Stimulated activated CD8-positive, alpha-beta memory T cell treated with anti-CD3 and anti-CD28 coated beads, Interleukin-7, amount 100 ng/mL, for 1 hour (primary cell): ENCODE data around the gene FAM209A.
"Not testable (repeated sequence)": the region's sequence is repeated elsewhere in the genome, so short reads cannot be mapped to it uniquely, and the experiment has no call there.

Experiments used
- DNase-seq, 2 donors: peaks; one replicate each; pipeline ENCODE4 v3.0.0-alpha.2; 2020; ENCODE audit warnings: low read depth in 2 of 2

FAM209A gene

GRCh38 chr20:56524444-56524843, at the start of gene FAM209A:
FAM209A (plus strand) TSS chr20:56524744; CDS start chr20:56524809, 65 bp downstream.
- DNase-seq = not testable (repeated sequence)

GRCh38 chr20:56483970-56484369, 40.6 kb upstream of the FAM209A start:
- DNase-seq = no peak

GRCh38 chr20:56487216-56487615, 37.3 kb upstream of the FAM209A start:
- no peak for DNase-seq

GRCh38 chr20:56488566-56488965, 36.0 kb upstream of the FAM209A start:
- DNase-seq = no peak

- no peak for DNase-seq
Observed at GRCh38 chr20:56501116-56501515, 23.4 kb upstream of the FAM209A start.

DNA sequence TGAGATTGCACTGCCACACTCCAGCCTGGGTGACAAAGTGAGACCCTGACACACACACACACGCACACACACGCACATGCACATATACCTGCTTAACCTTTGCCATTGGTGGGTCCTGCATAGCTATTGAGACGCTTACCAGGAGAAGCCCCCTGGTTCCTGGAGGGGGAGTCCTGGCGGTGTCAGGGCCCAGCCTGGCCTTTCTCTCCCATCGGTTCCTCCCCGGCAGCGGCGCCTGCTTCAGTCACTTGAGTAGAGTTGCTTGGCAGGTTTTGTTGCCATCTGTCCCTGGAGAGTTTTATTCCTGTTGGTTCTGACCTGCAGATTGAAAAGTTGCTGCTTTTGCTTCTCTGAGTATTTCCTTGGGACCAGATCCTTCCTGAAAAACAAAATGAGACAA, 20.6 kb upstream of the FAM209A start:
- no peak for DNase-seq

DNA sequence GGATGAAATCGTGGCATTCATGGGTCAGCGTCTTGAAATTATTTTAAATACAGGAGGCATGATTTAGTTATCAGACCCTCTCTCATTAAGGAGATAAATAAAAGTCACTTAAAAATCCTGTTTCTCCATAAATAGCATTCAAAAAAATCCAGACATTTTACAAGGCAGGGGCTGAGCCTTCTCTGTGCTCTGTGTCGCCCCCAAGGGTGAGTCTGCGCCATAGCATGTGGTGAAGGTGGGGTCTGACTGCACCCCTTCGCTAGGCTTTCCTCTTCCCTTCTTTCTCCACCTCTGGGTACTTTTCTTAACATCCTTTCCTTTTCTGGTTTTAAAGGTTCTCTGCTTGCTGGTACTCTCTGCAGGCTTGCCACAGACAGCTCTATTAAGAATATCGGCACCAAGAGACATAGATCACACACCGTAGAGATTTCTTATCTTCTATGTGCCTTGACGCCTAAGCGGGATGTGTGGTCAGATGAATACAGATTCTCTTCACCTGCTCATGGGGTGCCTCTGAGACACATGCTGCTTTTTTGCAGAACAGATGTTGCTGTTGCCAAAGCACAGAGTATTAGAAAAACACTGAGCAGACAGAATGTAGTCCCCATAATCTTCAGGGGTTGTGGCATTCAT, 20.1 kb upstream of the FAM209A start:
- peak in 1 of 2 donors; percentile 5 for DNase-seq

DNA sequence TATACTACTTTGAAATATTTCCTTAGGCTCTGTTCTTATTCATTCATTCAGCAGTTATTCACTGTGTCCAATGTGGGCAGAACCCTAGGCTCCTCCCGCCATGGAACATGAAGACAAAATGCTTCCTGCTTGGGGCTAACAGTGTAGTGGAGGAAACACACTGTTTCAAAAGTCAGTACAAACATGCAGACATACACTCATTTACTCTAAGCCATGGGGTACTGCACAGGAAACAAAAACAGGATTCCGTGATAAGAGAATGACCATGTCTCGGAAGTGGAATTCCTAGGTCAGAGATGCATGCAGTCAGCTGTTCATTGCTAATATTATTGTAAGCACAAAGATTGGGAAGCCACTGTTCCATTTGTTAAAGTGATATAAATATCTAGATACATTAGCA, 18.4 kb upstream of the FAM209A start:
- DNase-seq = no peak

DNA sequence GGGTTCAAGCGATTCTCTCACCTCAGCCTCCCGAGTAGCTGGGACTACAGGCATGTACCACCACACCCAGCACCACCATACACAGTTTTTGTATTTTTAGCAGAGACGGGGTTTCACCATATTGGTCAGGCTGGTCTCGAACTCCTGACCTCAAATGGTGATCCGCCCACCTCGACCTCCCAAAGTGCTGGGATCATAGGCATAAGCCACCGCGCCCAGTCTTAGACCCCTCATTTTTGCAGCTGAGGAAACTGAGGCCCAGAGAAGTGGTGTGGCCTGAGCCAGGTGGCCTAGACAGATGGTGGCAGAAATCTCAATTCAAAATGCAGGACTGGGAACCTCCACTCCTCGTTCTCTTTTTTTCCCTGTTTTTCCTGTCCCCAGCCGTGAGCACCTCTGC, 12.6 kb upstream of the FAM209A start:
- no peak for DNase-seq

DNA sequence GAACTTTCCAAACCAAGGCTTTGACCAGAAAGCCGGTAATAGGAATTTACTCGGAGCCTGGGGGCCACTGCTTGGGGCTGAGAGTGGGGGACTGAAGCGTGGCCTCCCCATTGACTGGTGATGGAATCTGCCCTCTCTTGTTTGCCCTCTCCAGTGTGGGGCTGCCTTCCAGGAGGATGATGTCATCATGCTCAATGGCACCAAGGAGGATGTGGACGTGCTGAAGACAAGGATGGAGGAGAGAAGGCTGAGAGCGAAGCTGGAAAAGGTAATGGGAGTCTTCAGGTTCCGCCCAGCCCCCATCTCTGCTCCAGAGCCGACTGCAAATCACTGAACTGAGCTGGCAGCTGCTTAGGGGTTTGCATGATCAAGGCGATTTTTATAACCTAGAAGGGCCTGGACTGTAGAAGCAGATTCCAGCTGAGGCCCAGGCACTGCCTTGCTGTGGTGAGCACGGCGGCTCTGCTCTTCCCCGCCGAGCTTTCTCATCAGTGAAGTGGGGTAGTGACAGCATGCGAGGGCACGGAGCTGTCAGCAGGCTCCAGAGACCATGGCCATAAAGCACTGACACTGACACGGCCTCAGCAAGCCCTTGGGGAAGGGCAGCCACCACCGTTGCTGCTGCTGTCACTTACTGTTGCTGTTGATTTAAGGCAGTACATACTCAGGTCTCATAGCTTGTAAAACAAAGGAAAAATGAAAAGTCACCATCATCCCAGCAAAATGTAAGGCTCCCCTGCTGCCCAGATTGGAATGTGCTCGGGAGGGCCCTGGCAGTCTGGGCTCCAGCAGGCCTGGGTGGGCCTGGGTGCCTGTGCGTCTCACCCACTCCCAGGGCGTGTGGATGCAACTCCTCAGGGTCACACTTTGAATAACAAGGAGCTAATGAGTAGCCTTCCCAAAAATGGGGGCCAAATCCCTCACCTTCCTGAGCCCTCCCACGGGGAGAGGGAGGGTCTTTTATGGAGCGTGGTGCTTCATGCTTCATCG, 11.1 kb upstream of the FAM209A start:
- no peak for DNase-seq

- no peak for DNase-seq
Observed at GRCh38 chr20:56516631-56517030, 7.9 kb upstream of the FAM209A start.

- DNase-seq = no peak
Observed at GRCh38 chr20:56517211-56517610, 7.3 kb upstream of the FAM209A start.

DNA sequence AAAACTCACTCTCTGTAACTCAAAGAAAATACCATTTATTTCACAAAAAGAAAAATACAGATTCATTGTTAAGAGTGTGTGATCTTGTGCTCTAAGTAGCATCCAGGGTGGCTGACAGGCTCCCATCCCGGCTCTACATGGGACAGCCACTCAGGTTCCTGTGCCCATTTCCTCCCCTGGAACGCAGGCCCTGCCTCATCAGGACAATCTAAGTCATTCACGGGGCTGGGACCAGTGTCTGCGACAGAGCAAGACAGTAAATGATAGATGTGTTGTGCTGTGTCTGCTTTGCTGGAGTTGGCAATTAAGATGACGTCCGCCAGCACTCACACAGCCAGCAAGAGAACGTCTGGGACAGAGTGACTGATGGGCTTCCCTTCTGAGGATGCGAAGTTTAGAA, 6.9 kb upstream of the FAM209A start:
- no peak for DNase-seq

DNA sequence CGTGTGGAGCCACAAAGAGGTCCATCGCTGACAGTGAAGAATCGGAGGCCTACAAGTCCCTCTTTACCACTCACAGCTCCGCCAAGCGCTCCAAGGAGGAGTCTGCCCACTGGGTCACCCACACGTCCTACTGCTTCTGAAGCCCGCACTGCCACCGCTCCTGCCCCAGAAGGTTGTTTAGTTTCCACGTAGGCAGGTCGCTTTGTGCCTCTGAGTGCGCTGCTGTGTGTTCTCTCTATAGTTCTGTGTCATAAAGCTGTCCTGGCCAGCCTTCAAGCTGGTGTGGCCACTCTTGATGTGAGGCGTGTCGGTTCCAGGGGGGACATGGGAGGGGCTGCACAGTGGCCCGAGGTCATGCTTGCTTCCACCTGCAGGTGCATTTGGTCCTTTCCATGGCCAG, 6.4 kb upstream of the FAM209A start:
- no peak for DNase-seq

- DNase-seq = no peak
Observed at GRCh38 chr20:56518721-56519398, 5.7 kb upstream of the FAM209A start.

- DNase-seq = no peak
Observed at GRCh38 chr20:56519551-56519950, 5.0 kb upstream of the FAM209A start.

- no peak for DNase-seq
Observed at GRCh38 chr20:56520180-56520579, 4.4 kb upstream of the FAM209A start.

- not testable (repeated sequence) for DNase-seq
Observed at GRCh38 chr20:56520746-56521354, 3.7 kb upstream of the FAM209A start.

- no peak for DNase-seq
Observed at GRCh38 chr20:56522311-56522710, 2.2 kb upstream of the FAM209A start.

GRCh38 chr20:56527521-56527920, 3.0 kb downstream of the FAM209A start:
- DNase-seq = no peak

DNA sequence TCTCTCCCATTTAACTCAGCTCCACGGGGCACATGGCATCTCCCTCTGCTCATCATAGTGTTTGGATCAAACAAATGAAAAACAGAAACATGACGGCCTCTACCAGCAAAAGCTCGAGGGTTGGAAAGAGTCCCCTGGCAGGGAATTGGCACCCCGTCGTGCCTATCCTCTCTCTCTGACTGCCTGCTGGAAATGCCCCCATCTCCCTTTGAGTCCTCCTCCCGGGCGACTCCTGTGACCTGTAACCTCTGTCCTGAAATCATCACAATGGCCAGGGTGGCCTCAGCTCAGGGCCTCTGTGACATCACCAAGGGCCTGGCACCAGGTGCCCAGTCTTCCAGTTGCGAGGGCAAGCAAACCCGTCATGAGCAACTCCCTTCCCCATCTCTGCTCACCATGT, 8.4 kb downstream of the FAM209A start, which contains the start of gene FAM209B:
Gene FAM209B (plus strand): TSS at position 301 of the 400 bp plus-strand sequence. CDS start 96 bp downstream, at position 397.
- DNase-seq = not testable (repeated sequence)

GRCh38 chr20:56537997-56538396, 13.5 kb downstream of the FAM209A start:
- DNase-seq = no peak
